Measurements from ENCODE around the gene ARL14. TPM values are rescaled to one million over a fixed set of nuclear protein-coding genes. Genes with fewer than 3 reads are reported as not detected.
A peak's percentile ranks its signal among the peaks of the same experiment; 100 is the strongest.
"Not testable (repeated sequence)": the region's sequence is repeated elsewhere in the genome, so short reads cannot be mapped to it uniquely, and the experiment has no call there.

The ARL14 gene
- polyA plus RNA-seq, 3 donors, result not detected

- DNase-seq (ENCODE audit: extremely low read depth in 1 of 11, low read depth in 9 of 11, low spot score in 4 of 11), result peak; percentile 16 to 57 (median 25)
Measured at GRCh38 chr3:160707187-160707794, 30.3 kb downstream of the ARL14 start.

- no peak for DNase-seq (ENCODE audit: extremely low read depth in 1 of 11, low read depth in 9 of 11, low spot score in 4 of 11)
Measured at GRCh38 chr3:160709477-160710182, 32.7 kb downstream of the ARL14 start.

- DNase-seq (ENCODE audit: extremely low read depth in 1 of 11, low read depth in 9 of 11, low spot score in 4 of 11), result not testable (repeated sequence)
Measured at GRCh38 chr3:160713144-160713543, 36.2 kb downstream of the ARL14 start.

GRCh38 chr3:160719710-160720109 is 42.8 kb downstream of the ARL14 start:
- DNase-seq (ENCODE audit: extremely low read depth in 1 of 11, low read depth in 9 of 11, low spot score in 4 of 11), result no peak

GRCh38 chr3:160720123-160720746 is 43.3 kb downstream of the ARL14 start:
- DNase-seq (ENCODE audit: extremely low read depth in 1 of 11, low read depth in 9 of 11, low spot score in 4 of 11), result no peak

- DNase-seq (ENCODE audit: extremely low read depth in 1 of 11, low read depth in 9 of 11, low spot score in 4 of 11), result no peak
Measured at GRCh38 chr3:160722331-160722730, 45.4 kb downstream of the ARL14 start.

GRCh38 chr3:160725338-160725737 is 48.4 kb downstream of the ARL14 start:
- DNase-seq (ENCODE audit: extremely low read depth in 1 of 11, low read depth in 9 of 11, low spot score in 4 of 11), result no peak

Other genes with a start within 250 kb of the ARL14 start
- gene TRIM59, start 227.4 kb upstream of the ARL14 start, polyA plus RNA-seq (ENCODE audit: insufficient read length in 3 of 3), result 10 to 100 TPM; 18.8 to 21.6 (median 20.7) TPM
- gene KPNA4, start 111.6 kb upstream of the ARL14 start, polyA plus RNA-seq (ENCODE audit: insufficient read length in 3 of 3), result 10 to 100 TPM; 57.4 to 88.8 (median 80.7) TPM
- gene PPM1L, start 79.1 kb downstream of the ARL14 start, polyA plus RNA-seq (ENCODE audit: insufficient read length in 3 of 3), result 1 to 10 TPM; 6.9 to 7.8 (median 7.7) TPM

Data from renal cortex interstitium (tissue), 11 donors.